ENCODE results near the gene STX19.

The STX19 gene

GRCh38 chr3:93994056-93994455 is 34.3 kb downstream of the STX19 start:
- Histone ChIP-seq H3K9me3 (ENCODE audit: control insufficient read depth, low read length) (no peaks in the 10 kb centered on the region), H3K4me1 (ENCODE audit: control insufficient read depth, insufficient read depth, low read length) (no peaks in the 10 kb centered on the region), H3K36me3 (ENCODE audit: control insufficient read depth, insufficient read depth, low read length, severe bottlenecking) (no peaks in the 10 kb centered on the region), H3K9ac (ENCODE audit: low read length) (no peak overlapping the region), H3K4me3 (ENCODE audit: low read length) (no peak overlapping the region), H3K27me3 (replicated peaks; ENCODE audit: control insufficient read depth, insufficient read depth, low read length) (no peaks in the 10 kb centered on the region)
- DNase-seq (ENCODE audit: low read depth), result no peak

GRCh38 chr3:93992207-93992606 is 36.2 kb downstream of the STX19 start:
- Histone ChIP-seq H3K36me3 (ENCODE audit: control insufficient read depth, insufficient read depth, low read length, severe bottlenecking) (no peaks in the 10 kb centered on the region), H3K4me3 (ENCODE audit: low read length) (no peak overlapping the region), H3K27me3 (replicated peaks; ENCODE audit: control insufficient read depth, insufficient read depth, low read length) (no peaks in the 10 kb centered on the region), H3K4me1 (ENCODE audit: control insufficient read depth, insufficient read depth, low read length) (no peaks in the 10 kb centered on the region), H3K9me3 (ENCODE audit: control insufficient read depth, low read length) (no peaks in the 10 kb centered on the region), H3K9ac (ENCODE audit: low read length) (no peak overlapping the region)
- no peak for DNase-seq (ENCODE audit: low read depth)

GRCh38 chr3:93991631-93992030 is 36.8 kb downstream of the STX19 start:
- Histone ChIP-seq H3K9me3 (ENCODE audit: control insufficient read depth, low read length) (no peaks in the 10 kb centered on the region), H3K27me3 (replicated peaks; ENCODE audit: control insufficient read depth, insufficient read depth, low read length) (no peaks in the 10 kb centered on the region), H3K9ac (ENCODE audit: low read length) (no peak overlapping the region), H3K4me1 (ENCODE audit: control insufficient read depth, insufficient read depth, low read length) (no peaks in the 10 kb centered on the region), H3K36me3 (ENCODE audit: control insufficient read depth, insufficient read depth, low read length, severe bottlenecking) (no peaks in the 10 kb centered on the region), H3K4me3 (ENCODE audit: low read length) (no peak overlapping the region)
- no peak for DNase-seq (ENCODE audit: low read depth)

GRCh38 chr3:93989241-93989640 is 39.2 kb downstream of the STX19 start:
- no peak overlapping the region for H3K4me3 ChIP-seq (ENCODE audit: low read length)
- no peaks in the 10 kb centered on the region for H3K4me1 ChIP-seq (ENCODE audit: control insufficient read depth, insufficient read depth, low read length)
- no peaks in the 10 kb centered on the region for H3K9me3 ChIP-seq (ENCODE audit: control insufficient read depth, low read length)
- H3K9ac ChIP-seq (ENCODE audit: low read length), result no peak overlapping the region
- H3K36me3 ChIP-seq (ENCODE audit: control insufficient read depth, insufficient read depth, low read length, severe bottlenecking), result no peaks in the 10 kb centered on the region
- no peak for DNase-seq (ENCODE audit: low read depth)
- H3K27me3 ChIP-seq (replicated peaks; ENCODE audit: control insufficient read depth, insufficient read depth, low read length), result no peaks in the 10 kb centered on the region

GRCh38 chr3:93988764-93989163 is 39.6 kb downstream of the STX19 start:
- H3K27me3 ChIP-seq (replicated peaks; ENCODE audit: control insufficient read depth, insufficient read depth, low read length), result no peaks in the 10 kb centered on the region
- H3K4me1 ChIP-seq (ENCODE audit: control insufficient read depth, insufficient read depth, low read length), result no peaks in the 10 kb centered on the region
- no peaks in the 10 kb centered on the region for H3K36me3 ChIP-seq (ENCODE audit: control insufficient read depth, insufficient read depth, low read length, severe bottlenecking)
- no peak overlapping the region for H3K9ac ChIP-seq (ENCODE audit: low read length)
- no peaks in the 10 kb centered on the region for H3K9me3 ChIP-seq (ENCODE audit: control insufficient read depth, low read length)
- no peak for DNase-seq (ENCODE audit: low read depth)
- no peak overlapping the region for H3K4me3 ChIP-seq (ENCODE audit: low read length)

- Histone ChIP-seq H3K36me3 (ENCODE audit: control insufficient read depth, insufficient read depth, low read length, severe bottlenecking) (no peaks in the 10 kb centered on the region), H3K27me3 (replicated peaks; ENCODE audit: control insufficient read depth, insufficient read depth, low read length) (no peaks in the 10 kb centered on the region), H3K4me1 (ENCODE audit: control insufficient read depth, insufficient read depth, low read length) (no peaks in the 10 kb centered on the region), H3K4me3 (ENCODE audit: low read length) (no peak overlapping the region), H3K9me3 (ENCODE audit: control insufficient read depth, low read length) (no peaks in the 10 kb centered on the region), H3K9ac (ENCODE audit: low read length) (no peak overlapping the region)
- DNase-seq (ENCODE audit: low read depth), result peak; percentile 49
Observed at GRCh38 chr3:93988283-93988682, 40.1 kb downstream of the STX19 start.

GRCh38 chr3:93984618-93985017 is 43.8 kb downstream of the STX19 start:
- Histone ChIP-seq H3K27me3 (replicated peaks; ENCODE audit: control insufficient read depth, insufficient read depth, low read length) (no peaks in the 10 kb centered on the region), H3K9ac (ENCODE audit: low read length) (no peak overlapping the region), H3K36me3 (ENCODE audit: control insufficient read depth, insufficient read depth, low read length, severe bottlenecking) (no peaks in the 10 kb centered on the region), H3K4me3 (ENCODE audit: low read length) (no peak overlapping the region), H3K9me3 (ENCODE audit: control insufficient read depth, low read length) (no peaks in the 10 kb centered on the region), H3K4me1 (ENCODE audit: control insufficient read depth, insufficient read depth, low read length) (peaks cover 14% of the 10 kb centered on the region)
- DNase-seq (ENCODE audit: low read depth), result no peak

- DNase-seq (ENCODE audit: low read depth), result no peak
- Histone ChIP-seq H3K27me3 (replicated peaks; ENCODE audit: control insufficient read depth, insufficient read depth, low read length) (no peaks in the 10 kb centered on the region), H3K4me1 (ENCODE audit: control insufficient read depth, insufficient read depth, low read length) (peaks cover 17% of the 10 kb centered on the region), H3K4me3 (ENCODE audit: low read length) (no peak overlapping the region), H3K9ac (ENCODE audit: low read length) (no peak overlapping the region), H3K9me3 (ENCODE audit: control insufficient read depth, low read length) (no peaks in the 10 kb centered on the region), H3K36me3 (ENCODE audit: control insufficient read depth, insufficient read depth, low read length, severe bottlenecking) (no peaks in the 10 kb centered on the region)
Observed at GRCh38 chr3:93983408-93983807, 45.0 kb downstream of the STX19 start.

GRCh38 chr3:93981649-93982048 is 46.7 kb downstream of the STX19 start:
- H3K9ac ChIP-seq (ENCODE audit: low read length), result no peak overlapping the region
- H3K9me3 ChIP-seq (ENCODE audit: control insufficient read depth, low read length), result no peaks in the 10 kb centered on the region
- H3K4me1 ChIP-seq (ENCODE audit: control insufficient read depth, insufficient read depth, low read length), result peaks cover 17% of the 10 kb centered on the region
- H3K27me3 ChIP-seq (replicated peaks; ENCODE audit: control insufficient read depth, insufficient read depth, low read length), result no peaks in the 10 kb centered on the region
- peak overlapping the region; percentile 98 for H3K4me3 ChIP-seq (ENCODE audit: low read length)
- no peaks in the 10 kb centered on the region for H3K36me3 ChIP-seq (ENCODE audit: control insufficient read depth, insufficient read depth, low read length, severe bottlenecking)
- DNase-seq (ENCODE audit: low read depth), result no peak

GRCh38 chr3:93979850-93980676 is 48.3 kb downstream of the STX19 start, which contains the start of gene ARL13B:
Gene ARL13B, plus strand, starts transcription at chr3:93980155. Its CDS starts 269 bp downstream, at chr3:93980424.
- Histone ChIP-seq H3K4me1 (ENCODE audit: control insufficient read depth, insufficient read depth, low read length) (peaks cover 17% of the 10 kb centered on the region), H3K27me3 (replicated peaks; ENCODE audit: control insufficient read depth, insufficient read depth, low read length) (no peaks in the 10 kb centered on the region)

GRCh38 chr3:93973131-93974126 is 55.0 kb downstream of the STX19 start, which contains the start of gene PROS1:
Gene PROS1, minus strand, starts transcription at chr3:93973896. Its CDS starts 147 bp downstream, at chr3:93973749.
- Histone ChIP-seq H3K9ac (ENCODE audit: low read length) (peak within 1 kb of the TSS; percentile 91), H3K4me1 (ENCODE audit: control insufficient read depth, insufficient read depth, low read length) (peaks cover 32% of the 10 kb centered on the region), H3K27me3 (replicated peaks; ENCODE audit: control insufficient read depth, insufficient read depth, low read length) (no peaks in the 10 kb centered on the region), H3K36me3 (ENCODE audit: control insufficient read depth, insufficient read depth, low read length, severe bottlenecking) (no peaks in the 10 kb centered on the region), H3K9me3 (ENCODE audit: control insufficient read depth, low read length) (no peaks in the 10 kb centered on the region), H3K4me3 (ENCODE audit: low read length) (peak within 1 kb of the TSS; percentile 89)
- DNase-seq (ENCODE audit: low read depth), result peak; percentile 91

More at GRCh38 chr3:93979850-93980676, 48.3 kb downstream of the STX19 start, which contains the start of gene ARL13B:
- H3K36me3 ChIP-seq (ENCODE audit: control insufficient read depth, insufficient read depth, low read length, severe bottlenecking), result no peaks in the 10 kb centered on the region
- H3K9me3 ChIP-seq (ENCODE audit: control insufficient read depth, low read length), result no peaks in the 10 kb centered on the region
- peak within 1 kb of the TSS; percentile 89 for H3K9ac ChIP-seq (ENCODE audit: low read length)
- peak within 1 kb of the TSS; percentile 98 for H3K4me3 ChIP-seq (ENCODE audit: low read length)
- peak; percentile 100 for DNase-seq (ENCODE audit: low read depth)
